Occipital lobe (tissue), 2 donors: ENCODE data around the gene SECISBP2. TPM values are rescaled to one million over a fixed set of nuclear protein-coding genes. Genes with fewer than 3 reads are reported as not detected.

Experiments
- DNase-seq: peaks from one replicate; lab custom pipeline; 2025; lab: John Stamatoyannopoulos, UW
- total RNA-seq: library from RNA; depleted of rRNA; stranded (reverse); fragments of >200 nt; gene quantifications from one replicate; pipeline ENCODE4 v1.2.3, GENCODE V29; 2014

Gene SECISBP2
- total RNA-seq, 1 donor from 2014 or later, result 81.3 TPM

DNA sequence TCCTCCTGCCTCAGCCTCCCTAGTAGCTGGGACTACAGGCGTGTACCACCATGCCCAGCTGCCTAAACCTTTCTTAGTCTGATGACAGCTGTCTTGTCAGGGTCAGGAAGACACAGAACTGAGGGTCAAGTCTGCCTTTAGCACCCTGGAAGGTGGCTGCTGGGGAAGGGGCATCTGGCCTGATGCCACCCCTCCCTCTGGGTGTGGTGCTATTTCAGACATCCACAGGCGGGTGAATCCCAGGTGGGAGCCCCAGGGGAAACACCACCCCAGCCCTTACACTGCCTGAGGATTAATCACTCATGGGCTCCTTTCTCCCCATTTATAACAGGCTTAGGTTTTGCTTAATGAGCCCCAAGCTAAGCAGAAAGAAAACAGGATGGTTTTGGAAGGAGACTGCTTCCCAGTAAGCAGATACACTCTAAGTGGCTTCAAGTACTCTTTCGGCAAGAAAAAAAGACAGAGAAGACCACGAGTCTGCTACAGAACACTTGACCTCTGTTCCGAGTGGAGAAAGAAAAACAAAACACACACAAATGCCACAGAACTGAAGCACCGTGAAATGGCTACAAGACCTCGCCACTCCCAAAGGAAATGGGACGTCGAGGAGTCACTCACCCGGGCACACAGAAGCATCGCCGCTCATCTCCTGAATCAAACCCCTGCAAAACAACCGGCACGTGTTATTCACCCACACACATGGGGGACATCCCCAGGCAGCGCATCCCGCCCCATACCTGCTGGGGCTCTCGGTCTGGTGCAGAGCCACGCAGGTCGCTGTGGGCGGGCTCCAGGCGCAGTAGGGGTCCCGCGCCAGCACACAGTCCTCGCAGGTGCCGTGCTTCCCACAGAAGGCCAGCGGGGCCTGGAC is 62.4 kb downstream of the SECISBP2 start:
- no peak for DNase-seq

- no peak for DNase-seq
Measured at GRCh38 chr9:89381308-89381609, 63.0 kb downstream of the SECISBP2 start.

GRCh38 chr9:89382026-89382986 is 64.0 kb downstream of the SECISBP2 start:
- no peak for DNase-seq

GRCh38 chr9:89383030-89383720 is 64.9 kb downstream of the SECISBP2 start:
- DNase-seq, result no peak

DNA sequence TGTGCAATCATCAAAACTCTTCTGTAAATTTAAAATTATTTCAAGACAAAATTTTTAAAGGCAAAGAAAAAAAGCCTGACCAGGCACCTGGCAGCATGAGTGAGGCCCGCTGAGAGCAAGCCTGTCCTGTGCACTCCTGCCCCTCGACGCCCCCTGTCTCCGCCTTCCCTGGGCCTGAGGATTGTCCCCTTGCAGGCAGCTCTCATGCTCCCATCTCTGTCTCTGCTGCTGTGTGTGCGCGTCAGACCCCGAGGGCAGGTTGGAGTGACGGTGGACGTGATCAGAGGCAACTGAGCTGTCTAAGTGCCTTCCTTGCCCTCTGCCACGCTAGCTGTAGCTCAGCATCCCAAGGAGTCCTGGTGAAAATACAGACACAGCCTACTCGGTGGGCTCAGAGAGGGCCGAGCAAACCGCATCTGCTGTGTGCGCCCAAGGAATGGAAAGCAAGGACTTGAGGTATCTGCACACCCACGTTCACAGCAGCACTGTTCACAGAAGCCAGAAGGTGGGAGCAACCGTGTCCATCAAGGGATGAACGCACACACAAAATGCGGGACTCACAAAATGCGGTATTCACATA is 65.5 kb downstream of the SECISBP2 start:
- no peak for DNase-seq

- DNase-seq, result no peak
Measured at GRCh38 chr9:89384783-89385182, 66.5 kb downstream of the SECISBP2 start.

- no peak for DNase-seq
Measured at GRCh38 chr9:89386206-89386605, 67.9 kb downstream of the SECISBP2 start.

DNA sequence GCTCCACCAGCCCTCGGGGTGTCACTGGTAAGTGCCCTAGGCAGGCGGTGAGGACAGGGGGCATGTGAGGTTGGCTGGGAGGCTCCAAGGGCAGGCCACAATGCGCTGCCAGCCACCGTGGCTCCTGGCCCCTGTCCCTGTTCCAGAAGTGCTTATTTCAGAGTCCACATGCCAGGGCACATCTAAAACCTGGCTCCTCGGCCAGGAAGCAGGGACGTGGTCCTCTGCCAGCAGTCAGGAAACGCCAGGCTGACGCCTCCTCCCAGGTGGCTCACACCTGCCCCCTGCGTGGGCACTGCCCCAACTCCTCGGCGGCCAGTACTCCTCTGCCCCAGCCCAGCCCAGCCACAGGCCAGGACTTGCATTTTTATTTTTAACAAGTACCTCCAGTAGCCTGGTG is 68.5 kb downstream of the SECISBP2 start:
- no peak for DNase-seq

GRCh38 chr9:89387197-89387849 is 69.0 kb downstream of the SECISBP2 start:
- no peak for DNase-seq

- peak; percentile 27 for DNase-seq
Measured at GRCh38 chr9:89388084-89388867, 70.0 kb downstream of the SECISBP2 start.

DNA sequence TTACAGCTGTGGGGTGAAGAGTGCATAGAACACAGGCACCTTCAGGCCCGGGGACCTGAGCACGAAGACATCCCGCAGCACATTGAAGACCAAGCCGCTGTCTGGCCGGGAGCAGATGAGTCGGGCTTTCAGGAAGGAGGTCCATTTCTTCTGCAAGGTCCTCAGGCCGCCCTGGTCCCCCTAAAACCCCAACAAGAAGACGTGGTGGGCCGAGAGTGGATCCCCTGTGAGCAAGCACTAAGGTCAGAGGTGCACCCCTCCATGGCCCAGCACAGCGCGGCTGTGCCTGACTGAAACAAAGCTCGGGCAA is 70.5 kb downstream of the SECISBP2 start:
- no peak for DNase-seq

DNA sequence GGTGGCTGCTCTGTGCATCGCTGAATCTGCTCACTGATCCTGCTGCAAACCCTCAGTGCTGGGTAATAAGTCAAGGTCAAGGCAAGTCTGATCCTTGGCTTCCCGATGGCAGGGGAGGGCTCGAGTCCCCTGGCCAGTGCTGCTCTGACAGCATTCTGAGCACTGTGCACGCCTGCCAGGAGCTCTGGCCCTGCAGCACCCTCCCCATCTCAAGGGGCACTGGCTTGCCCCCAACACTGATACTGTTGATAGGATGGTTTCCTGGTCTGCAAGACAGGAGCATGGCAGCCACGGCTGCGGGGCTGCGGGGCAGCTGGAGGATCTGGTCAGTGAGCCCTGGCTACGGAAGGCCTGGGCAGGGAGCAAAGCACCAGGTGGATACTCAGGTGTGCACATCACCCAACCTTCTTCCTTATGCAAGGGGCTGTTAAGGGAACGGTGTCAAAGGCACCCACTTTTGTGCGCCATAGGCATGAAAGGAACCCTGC is 71.8 kb downstream of the SECISBP2 start:
- DNase-seq, result no peak

GRCh38 chr9:89390578-89391116 is 72.3 kb downstream of the SECISBP2 start:
- no peak for DNase-seq

DNA sequence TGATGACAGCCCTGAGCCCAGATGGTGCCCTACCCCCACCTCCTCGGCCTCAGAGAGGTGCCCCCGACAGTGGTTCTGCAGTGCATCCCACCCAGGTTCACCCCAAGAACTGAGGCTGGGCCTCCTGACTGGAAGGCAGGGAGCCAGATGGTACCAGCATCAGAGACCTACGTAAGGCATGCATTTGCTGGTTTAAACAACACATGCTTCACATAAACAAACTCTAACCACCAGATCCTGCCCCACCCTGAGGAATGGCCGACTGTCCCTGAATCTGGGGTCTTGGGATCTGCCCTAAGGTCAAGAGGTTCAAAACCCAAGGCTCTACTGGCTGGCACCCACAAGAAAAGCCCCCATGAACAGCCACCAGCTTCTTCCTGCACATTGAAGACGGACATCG is 73.3 kb downstream of the SECISBP2 start:
- no peak for DNase-seq

GRCh38 chr9:89394412-89394811 is 76.1 kb downstream of the SECISBP2 start:
- DNase-seq, result no peak

DNA sequence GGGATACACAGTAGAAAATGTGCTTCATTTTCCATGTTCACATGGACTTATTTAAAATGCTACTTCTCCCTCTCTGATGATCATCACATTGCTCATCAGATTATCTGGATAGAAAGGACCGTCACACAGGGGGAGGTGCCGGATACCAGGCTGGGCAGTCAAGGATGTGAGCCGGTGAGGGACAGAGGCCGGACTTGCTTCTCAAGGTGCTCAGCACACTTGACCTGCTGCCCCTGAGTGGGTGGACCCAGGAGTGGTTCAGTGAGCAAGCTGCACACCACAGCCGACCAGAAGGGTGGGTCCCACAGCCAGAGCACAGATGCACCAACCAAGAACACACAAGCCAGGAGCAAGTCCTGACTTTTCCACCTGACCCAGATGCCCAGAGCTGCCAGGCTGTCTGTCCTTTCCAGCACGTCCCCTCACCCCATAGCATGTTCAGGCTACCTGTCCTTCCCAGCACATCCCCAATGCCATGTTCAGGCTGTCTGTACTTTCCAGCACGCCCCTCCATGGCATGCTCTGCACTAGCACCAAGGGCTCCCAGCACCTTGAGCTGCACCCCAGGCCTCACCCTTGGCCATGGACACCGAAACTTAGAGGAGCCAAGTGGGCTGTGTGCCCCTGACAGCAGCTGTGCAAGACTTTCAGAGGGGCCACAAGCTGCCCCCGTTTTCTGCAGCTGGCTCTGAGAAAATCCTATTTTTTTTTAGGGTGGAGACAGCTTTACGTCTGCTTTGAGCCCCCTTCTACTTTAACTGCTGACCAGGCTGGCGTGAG is 77.8 kb downstream of the SECISBP2 start:
- DNase-seq, result no peak

GRCh38 chr9:89397471-89397870 is 79.2 kb downstream of the SECISBP2 start:
- no peak for DNase-seq

DNA sequence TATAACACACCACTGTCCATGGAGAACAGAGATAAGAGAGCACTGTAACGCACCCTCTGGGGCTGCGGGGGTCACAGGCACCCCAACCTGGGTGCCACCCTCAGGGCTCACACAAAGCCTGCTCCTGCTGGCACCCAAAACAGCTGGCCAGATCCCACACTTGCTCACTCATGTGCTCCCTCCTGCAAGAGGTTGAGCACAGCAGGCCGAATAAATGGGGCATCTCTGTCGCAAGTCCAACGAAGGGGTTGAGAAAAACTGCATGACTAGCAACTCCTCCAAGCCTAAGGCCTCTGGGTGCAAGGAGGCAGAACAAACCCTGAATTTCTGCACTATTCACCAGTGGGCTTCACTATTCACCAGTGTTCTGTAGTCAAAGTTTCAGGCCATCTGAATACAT is 80.3 kb downstream of the SECISBP2 start:
- no peak for DNase-seq
